ENCODE data around the gene ZNF175. TPM values are rescaled to one million over a fixed set of nuclear protein-coding genes. Genes with fewer than 3 reads are reported as not detected.

The ZNF175 gene
- total RNA-seq, 2 donors from 2014 or later = 4.3 to 9.0 TPM

DNA sequence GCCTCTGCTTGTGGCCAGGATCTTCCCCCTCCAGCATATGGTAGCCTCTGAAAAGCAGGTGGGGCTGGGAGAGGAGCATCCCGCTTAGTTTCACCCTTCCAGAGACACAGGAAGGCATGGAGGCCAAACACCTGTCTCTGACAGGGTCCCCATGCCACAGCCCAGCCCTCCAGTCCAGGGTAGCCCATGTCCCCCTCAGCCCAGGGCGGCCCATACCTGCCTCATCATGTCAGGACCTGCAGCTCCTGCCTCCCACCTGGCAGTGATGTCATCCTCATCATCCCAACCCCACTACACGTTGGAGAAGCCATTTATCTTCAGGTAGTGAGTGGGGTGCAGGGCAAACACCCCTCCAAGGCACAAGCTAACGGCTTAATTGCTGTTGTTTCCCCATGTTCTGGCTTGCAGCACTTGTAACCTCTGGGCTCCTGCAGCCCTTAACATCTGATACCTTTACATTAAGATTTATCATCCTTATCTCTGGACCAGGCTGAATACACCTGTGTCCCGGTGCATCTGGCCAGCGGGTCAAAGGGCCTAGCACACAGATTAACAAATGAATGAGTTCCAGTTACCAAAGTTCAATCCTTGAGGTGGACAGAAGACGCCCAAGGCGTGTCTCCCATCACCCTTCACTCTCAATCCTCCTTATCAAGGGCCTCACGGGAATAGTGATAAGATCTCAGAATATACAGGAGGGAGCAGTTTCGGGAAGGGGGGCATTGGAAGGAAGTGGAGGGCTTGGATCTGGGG, 22.2 kb downstream of the ZNF175 start:
- intact Hi-C loops (cut with DNase I) = loop anchor here (5.0 kb wide), 2 partner anchors 99 to 486 kb away; partner anchors contain the start of genes CTU1 and SPACA6
- H3K27ac ChIP-seq = peak overlapping the region in 1 of 2 donors; percentile 20
- peaks cover 3% of the 10 kb centered on the region for H3K4me1 ChIP-seq (replicated peaks)
- no peaks in the 10 kb centered on the region for H3K9me3 ChIP-seq
- peak overlapping the region; percentile 51 to 64 for H3K4me3 ChIP-seq
- DNase-seq (ENCODE audit: low spot score) = no peak
- no peaks in the 10 kb centered on the region for H3K27me3 ChIP-seq (replicated peaks; ENCODE audit: insufficient read depth)
- 16% methylated on average over 10 of the region's 10 CpGs for WGBS
- no peaks in the 10 kb centered on the region for H3K36me3 ChIP-seq
- TF ChIP-seq POLR2AphosphoS5 (IDR thresholded peaks at IDR 0.05) (no peak), CTCF (IDR thresholded peaks at IDR 0.05) (no peak), POLR2A (IDR thresholded peaks at IDR 0.05) (no peak)

DNA sequence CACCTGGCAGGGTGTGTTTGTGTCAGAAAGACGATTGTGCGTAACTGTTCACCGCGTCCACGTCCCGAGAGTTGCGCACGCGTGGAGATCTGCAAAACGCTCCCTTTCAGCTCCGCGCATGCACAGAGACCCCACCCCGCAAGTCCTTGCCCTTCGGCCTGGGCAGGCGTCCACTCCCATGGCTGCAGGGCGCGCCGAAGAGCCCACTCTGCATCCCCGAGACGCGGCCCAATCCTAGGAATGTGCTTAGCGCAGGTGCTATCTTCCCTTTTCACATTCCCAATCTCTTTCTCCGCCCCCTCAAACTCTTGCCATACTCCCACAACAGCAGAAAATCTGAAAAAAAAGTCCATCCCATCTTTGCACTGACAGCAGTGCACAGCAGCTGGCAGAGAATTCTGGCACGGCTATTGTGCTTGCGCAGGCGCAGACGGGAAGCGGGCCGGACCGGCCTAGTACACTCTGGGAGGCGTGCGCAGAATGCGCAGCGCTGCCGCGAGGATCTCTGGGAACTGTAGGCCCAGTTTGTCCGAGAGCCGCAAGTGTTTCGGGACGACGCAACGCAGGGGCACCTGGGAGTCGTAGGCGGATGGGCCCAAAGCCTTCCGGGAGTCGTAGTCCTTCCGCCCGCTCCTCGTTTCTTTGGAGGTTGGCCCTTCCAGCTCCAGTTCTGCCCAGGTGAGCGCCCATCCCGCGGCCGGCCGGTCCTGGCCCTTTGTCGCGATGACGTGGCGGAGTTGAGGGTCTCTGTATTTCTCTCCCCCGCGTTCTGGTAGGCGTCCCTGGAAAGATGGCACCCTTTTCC, 23.1 kb downstream of the ZNF175 start:
- DNase-seq (ENCODE audit: low spot score) = peak; percentile 98
- TF ChIP-seq POLR2A (IDR thresholded peaks at IDR 0.05) = no peak
- TF ChIP-seq POLR2AphosphoS5 (IDR thresholded peaks at IDR 0.05) = peak; percentile 99
- peak in 2 of 4 experiments; percentile 15 to 17 for TF ChIP-seq CTCF (IDR thresholded peaks at IDR 0.05)
- Histone ChIP-seq H3K4me1 (replicated peaks) (peaks cover 3% of the 10 kb centered on the region), H3K9me3 (no peaks in the 10 kb centered on the region), H3K36me3 (no peaks in the 10 kb centered on the region), H3K27ac (peak overlapping the region; percentile 32 to 34), H3K27me3 (replicated peaks; ENCODE audit: insufficient read depth) (no peaks in the 10 kb centered on the region), H3K4me3 (peak overlapping the region; percentile 51 to 64)
- intact Hi-C loops (cut with DNase I) = loop anchor here (2.0 to 5.0 kb wide), 3 partner anchors 23 to 487 kb away; partner anchors contain the start of genes CTU1, SPACA6 and ZNF175
- under 1% methylated on average over 61 of the region's 61 CpGs for WGBS

- no peaks in the 10 kb centered on the region for H3K27me3 ChIP-seq (replicated peaks; ENCODE audit: insufficient read depth)
- H3K36me3 ChIP-seq = no peaks in the 10 kb centered on the region
- no peaks in the 10 kb centered on the region for H3K9me3 ChIP-seq
- peak overlapping the region in 1 of 2 donors; percentile 34 for H3K27ac ChIP-seq
- 11% methylated on average over 6 of the region's 6 CpGs for WGBS
- no peak for DNase-seq (ENCODE audit: low spot score)
- TF ChIP-seq POLR2A (IDR thresholded peaks at IDR 0.05) (no peak), POLR2AphosphoS5 (IDR thresholded peaks at IDR 0.05) (no peak), CTCF (IDR thresholded peaks at IDR 0.05) (no peak)
- peak overlapping the region; percentile 51 to 64 for H3K4me3 ChIP-seq
- H3K4me1 ChIP-seq (replicated peaks) = peaks cover 3% of the 10 kb centered on the region
- intact Hi-C loops (cut with DNase I) = loop anchor here (2.0 to 5.0 kb wide), 3 partner anchors 24 to 487 kb away; partner anchors contain the start of genes CTU1, SPACA6 and ZNF175
These were observed 23.7 kb downstream of the ZNF175 start for GRCh38 chr19:51594774-51595109.

- intact Hi-C loops (cut with DNase I) = loop anchor here (2.0 kb wide), 1 partner anchor 25 kb away; the partner anchor contains the start of gene ZNF175
- no peak for DNase-seq (ENCODE audit: low spot score)
- 89% methylated on average over 8 of the region's 8 CpGs for WGBS
- Histone ChIP-seq H3K36me3 (no peaks in the 10 kb centered on the region), H3K4me3 (no peak overlapping the region), H3K27me3 (replicated peaks; ENCODE audit: insufficient read depth) (no peaks in the 10 kb centered on the region), H3K4me1 (replicated peaks) (peaks cover 3% of the 10 kb centered on the region), H3K9me3 (no peaks in the 10 kb centered on the region), H3K27ac (no peak overlapping the region)
- no peak for TF ChIP-seq POLR2AphosphoS5 (IDR thresholded peaks at IDR 0.05)
- no peak for TF ChIP-seq POLR2A (IDR thresholded peaks at IDR 0.05)
- TF ChIP-seq CTCF (IDR thresholded peaks at IDR 0.05) = no peak
These were observed 24.4 kb downstream of the ZNF175 start for GRCh38 chr19:51595190-51596175.

Data from prostate gland (tissue), 2 donors.